Measurements from ENCODE around the gene TRABD2B.

GRCh38 chr1:47732489-47732888 is 264.7 kb downstream of the TRABD2B start:
- TF ChIP-seq CTCF (IDR thresholded peaks at IDR 0.05) (no peak), POLR2A (IDR thresholded peaks at IDR 0.05) (no peak)
